HCT116 (cell line): ENCODE results near the gene FKBP15. TPM values are rescaled to one million over a fixed set of nuclear protein-coding genes. Genes with fewer than 3 reads are reported as not detected.

Source experiments
- ATAC-seq: fragments of 200-7000 bp; cut with Tn5 transposase; 2 replicates; pipeline ENCODE4 v1.9.1; 2020; ENCODE audit warnings: mild to moderate bottlenecking, moderate library complexity
- BruUV-seq: library from RNA; stranded (reverse); fragments of 400-500 nt; replicated peaks from 2 replicates; lab custom pipeline; 2021; lab: Mats Ljungman, UMichigan
- CTCF ChIA-PET: fragments of 300-600 bp; sonication (Branson Sonifier 250); formaldehyde crosslinking; loops from one replicate; lab custom pipeline; 2021; ENCODE audit warnings: antibody characterized with exemption; lab: Charles Lee
- POLR2A ChIA-PET: fragments of 300-600, 350-600 bp; sonication (Branson Sonifier 250); formaldehyde crosslinking; loops from one replicate; lab custom pipeline; 2021; ENCODE audit warnings: antibody characterized with exemption; lab: Charles Lee
- RAD21 ChIA-PET, 2 experiments: fragments of 300-600 bp; sonication (Branson Sonifier 250); formaldehyde crosslinking; loops; one replicate each; lab custom pipeline; 2023; ENCODE audit warnings: low total read pairs in 2 of 2; ENCODE audit not compliant: uncharacterized antibody in 2 of 2, unreplicated experiment in 2 of 2, low non-redundant PET in 1 of 2; lab: Charles Lee
- DNase-seq: peaks from one replicate; pipeline ENCODE4 v3.0.0-alpha.2; 2010; ENCODE audit warnings: low read depth, low spot score
- H2AFZ ChIP-seq: fragments of 200-600 bp; shearing (Covaris generic), sonication (generic); 2 replicates; pipeline ENCODE4 v1.6.1; 2017; ENCODE audit warnings: low read depth, mixed run types, mixed read lengths, antibody characterized with exemption, low read length; ENCODE audit not compliant: poor library complexity, severe bottlenecking
- H3K27ac ChIP-seq: 2 replicates; pipeline ENCODE4 v1.5.1; 2012; ENCODE audit warnings: low read depth, low read length
- H3K27me3 ChIP-seq: fragments of 200-600 bp; sonication (generic); 2 replicates; pipeline ENCODE4 v1.6.1; 2016; ENCODE audit warnings: mixed run types, low read length, mixed read lengths; ENCODE audit not compliant: insufficient read depth
- H3K36me3 ChIP-seq, 2 experiments: fragments of 200-500 bp in 1 of 2; fragments of 200-600 bp in 1 of 2; sonication (Bioruptor generic) in 1 of 2; sonication (generic) in 1 of 2; 2 replicates each; pipeline versions ENCODE4 v1.5.1 to v1.6.1; 2014 to 2016; ENCODE audit warnings: low read length in 2 of 2, inconsistent platforms in 1 of 2, mixed read lengths in 1 of 2, mixed run types in 1 of 2; ENCODE audit not compliant: insufficient read depth in 2 of 2, control insufficient read depth in 1 of 2
- H3K4me1 ChIP-seq, 2 experiments: fragments of 200-600 bp in 1 of 2; sonication (generic) in 1 of 2; 2 replicates each; pipeline versions ENCODE4 v1.5.1 to v1.6.1; 2012 to 2017; ENCODE audit warnings: low read length in 2 of 2, inconsistent platforms in 1 of 2, mild to moderate bottlenecking in 1 of 2, mixed read lengths in 1 of 2, mixed run types in 1 of 2, moderate library complexity in 1 of 2; ENCODE audit not compliant: insufficient read depth in 2 of 2, control insufficient read depth in 1 of 2
- H3K4me2 ChIP-seq: fragments of 200-600 bp; sonication (generic); 2 replicates; pipeline ENCODE4 v1.6.1; 2017; ENCODE audit warnings: mixed run types, low read length, mixed read lengths
- H3K4me3 ChIP-seq, 2 experiments: fragments of 200-600 bp in 1 of 2; sonication (generic) in 1 of 2; replicated peaks in 1 of 2; 2 replicates each; pipeline ENCODE4 v1.5.1; 2011 to 2016; ENCODE audit warnings: low read length in 2 of 2, control low read depth in 1 of 2, low read depth in 1 of 2, mild to moderate bottlenecking in 1 of 2, mixed read lengths in 1 of 2, mixed run types in 1 of 2
- H3K79me2 ChIP-seq: fragments of 200-600 bp; sonication (generic); 2 replicates; pipeline ENCODE4 v1.6.1; 2017; ENCODE audit warnings: mild to moderate bottlenecking, mixed run types, low read length, moderate library complexity, mixed read lengths; ENCODE audit not compliant: insufficient read depth
- H3K9ac ChIP-seq: fragments of 200-600 bp; sonication (generic); 2 replicates; pipeline ENCODE4 v1.6.1; 2016; ENCODE audit warnings: low read length, mixed read lengths
- H3K9me2 ChIP-seq: fragments of 200-600 bp; sonication (generic), shearing (Covaris generic); 2 replicates; pipeline ENCODE4 v1.6.1; 2017; ENCODE audit warnings: mixed run types, mild to moderate bottlenecking, moderate library complexity; ENCODE audit not compliant: insufficient read depth
- H3K9me3 ChIP-seq, 2 experiments: fragments of 200-500 bp in 1 of 2; fragments of 200-600 bp in 1 of 2; sonication (Bioruptor generic) in 1 of 2; sonication (generic) in 1 of 2; 2 replicates each; pipeline ENCODE4 v1.6.1; 2014 to 2017; ENCODE audit warnings: low read length in 2 of 2, mixed read lengths in 2 of 2, inconsistent platforms in 1 of 2, low read depth in 1 of 2, mild to moderate bottlenecking in 1 of 2, mixed run types in 1 of 2, moderate library complexity in 1 of 2; ENCODE audit not compliant: control insufficient read depth in 1 of 2, insufficient read depth in 1 of 2
- H4K20me1 ChIP-seq: fragments of 200-600 bp; sonication (generic), shearing (Covaris generic); 2 replicates; pipeline ENCODE4 v1.6.1; 2017; ENCODE audit warnings: mixed run types, mild to moderate bottlenecking, moderate library complexity; ENCODE audit not compliant: insufficient read depth
- CBX3 ChIP-seq: IDR thresholded peaks from 2 replicates; pipeline ENCODE4 v1.6.1; 2012; ENCODE audit warnings: low read depth
- EGR1 ChIP-seq: IDR thresholded peaks from 2 replicates; pipeline ENCODE4 v1.6.1; 2012; ENCODE audit warnings: low read depth
- ELF1 ChIP-seq: IDR thresholded peaks from 2 replicates; pipeline ENCODE4 v1.6.1; 2012; ENCODE audit warnings: low read depth, borderline replicate concordance
- RAD21 ChIP-seq: IDR thresholded peaks from 2 replicates; pipeline ENCODE4 v1.6.1; 2012; ENCODE audit warnings: low read depth, mild to moderate bottlenecking
- SIN3A ChIP-seq: IDR thresholded peaks from 2 replicates; pipeline ENCODE4 v1.6.1; 2012; ENCODE audit warnings: low read depth
- SP1 ChIP-seq: IDR thresholded peaks from 2 replicates; pipeline ENCODE4 v1.6.1; 2012; ENCODE audit warnings: low read depth
- SRF ChIP-seq: IDR thresholded peaks from 2 replicates; pipeline ENCODE4 v1.6.1; 2012; ENCODE audit warnings: low read depth
- YY1 ChIP-seq: IDR thresholded peaks from 2 replicates; pipeline ENCODE4 v1.6.1; 2011; ENCODE audit warnings: low read length, low read depth, moderate library complexity, mild to moderate bottlenecking; ENCODE audit not compliant: insufficient replicate concordance; ENCODE audit errors: extremely low read depth
- ZFX ChIP-seq: fragments of 450-650 bp; IDR thresholded peaks from 2 replicates; pipeline ENCODE4 v1.6.1; 2017
- ZNF274 ChIP-seq: fragments of 200-500 bp; sonication (Bioruptor generic); IDR thresholded peaks from 2 replicates; pipeline ENCODE4 v1.6.1; 2014; ENCODE audit warnings: mild to moderate bottlenecking, low read depth, low read length, inconsistent platforms
- intact Hi-C: fragments of 100-400 bp; cut with micrococcal nuclease; formaldehyde crosslinking; loops from 2 replicates; pipeline ENCODE4 v1.10.0; 2022
- total RNA-seq: library from RNA; stranded (reverse); gene quantifications from one replicate; pipeline ENCODE4 v1.2.1, GENCODE V29; 2021; ENCODE audit not compliant: unreplicated experiment
- TF ChIP-seq, protein P1 (sequence below): IDR thresholded peaks from 2 replicates; pipeline ENCODE4 v1.6.1; 2012; ENCODE audit warnings: low read depth
- TF ChIP-seq, protein P2 (sequence below): IDR thresholded peaks from 2 replicates; pipeline ENCODE4 v1.6.1; 2011; ENCODE audit warnings: mild to moderate bottlenecking, low read length, moderate library complexity; ENCODE audit not compliant: insufficient replicate concordance; ENCODE audit errors: extremely low read depth
- TF ChIP-seq, protein P3 (sequence below): IDR thresholded peaks from 2 replicates; pipeline ENCODE4 v1.6.1; 2012
- TF ChIP-seq, protein P4 (sequence below): IDR thresholded peaks from 2 replicates; pipeline ENCODE4 v1.6.1; 2012

FKBP15 gene
- total RNA-seq, 1 experiment from 2014 or later = 13.8 TPM

DNA sequence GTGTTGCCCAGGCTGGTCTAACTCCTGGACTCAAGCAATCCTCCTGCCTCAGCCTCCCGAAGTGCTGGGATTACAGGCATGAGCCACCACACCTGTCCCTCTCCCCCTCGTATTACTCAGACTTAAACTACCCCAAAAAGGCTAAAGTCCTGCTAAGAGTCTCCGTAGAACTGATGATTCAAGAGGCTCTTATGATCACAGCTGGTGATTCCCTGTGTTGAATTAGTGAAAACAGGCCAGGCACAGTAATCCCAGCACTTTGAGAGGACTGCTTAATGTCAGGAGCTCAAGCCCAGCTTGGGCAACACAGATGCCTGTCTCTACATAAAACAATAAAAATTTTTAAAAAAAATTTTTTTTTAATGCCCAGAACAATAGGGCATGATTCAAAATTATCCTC lies 45.1 kb upstream of the FKBP15 start:
- no peak for ATAC-seq

DNA sequence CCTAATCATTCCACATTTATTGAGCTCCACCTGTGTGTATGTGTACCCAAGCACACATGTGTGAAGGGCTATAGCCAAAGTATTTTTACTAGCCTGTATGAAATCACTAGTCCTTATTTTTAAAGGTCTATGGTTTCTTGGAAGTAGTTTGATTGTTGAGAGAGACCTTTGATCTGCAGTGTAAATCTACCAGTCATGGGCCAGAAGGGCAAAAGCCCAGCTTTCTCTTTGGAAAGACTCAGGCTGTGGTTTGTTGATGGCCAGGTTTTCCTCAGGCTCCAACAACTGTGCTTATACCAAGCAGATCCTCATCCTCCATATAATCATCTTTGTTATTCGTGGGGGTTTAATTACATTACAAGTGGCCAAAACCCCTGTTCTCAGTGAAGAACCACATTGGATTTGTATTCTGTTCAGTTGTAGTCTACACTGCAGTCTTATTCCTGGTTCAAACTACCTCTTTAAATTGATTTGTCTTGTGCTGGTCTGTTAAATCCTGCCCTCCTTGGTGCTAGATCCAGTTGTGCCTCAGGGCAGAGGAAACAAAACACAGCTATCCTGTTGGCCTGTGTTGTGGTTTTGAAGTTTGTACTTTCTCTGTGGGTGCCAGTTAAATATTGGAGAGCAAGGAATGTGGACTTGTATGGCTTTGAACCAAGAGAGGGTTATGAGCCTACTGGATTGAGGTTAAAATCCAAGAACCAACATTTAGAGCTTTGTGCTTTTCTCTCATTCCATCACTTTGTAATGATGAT lies 41.0 kb upstream of the FKBP15 start:
- Histone ChIP-seq H3K27me3 (no peaks in the 10 kb centered on the region), H3K9me2 (no peaks in the 10 kb centered on the region), H4K20me1 (no peaks in the 10 kb centered on the region), H3K9me3 (no peaks in the 10 kb centered on the region), H3K4me2 (no peak overlapping the region), H3K9ac (no peak overlapping the region), H2AFZ (no peak overlapping the region), H3K4me1 (no peaks in the 10 kb centered on the region), H3K79me2 (no peaks in the 10 kb centered on the region), H3K4me3 (no peak overlapping the region), H3K27ac (no peak overlapping the region), H3K36me3 (peaks cover 7 to 27% of the 10 kb centered on the region in 2 experiments; a peak in 3 of 4 replicates)
- BruUV-seq = no TSS peak
- ChIA-PET RAD21 (no interaction called here), POLR2A (no interaction called here), CTCF (no interaction called here)
- DNase-seq (no peak), ATAC-seq (no peak)
- intact Hi-C loops = no loop called here
- no peak for TF ChIP-seq EGR1
- TF ChIP-seq RAD21 = no peak
- no peak for TF ChIP-seq SP1
- TF ChIP-seq, protein P1, sequence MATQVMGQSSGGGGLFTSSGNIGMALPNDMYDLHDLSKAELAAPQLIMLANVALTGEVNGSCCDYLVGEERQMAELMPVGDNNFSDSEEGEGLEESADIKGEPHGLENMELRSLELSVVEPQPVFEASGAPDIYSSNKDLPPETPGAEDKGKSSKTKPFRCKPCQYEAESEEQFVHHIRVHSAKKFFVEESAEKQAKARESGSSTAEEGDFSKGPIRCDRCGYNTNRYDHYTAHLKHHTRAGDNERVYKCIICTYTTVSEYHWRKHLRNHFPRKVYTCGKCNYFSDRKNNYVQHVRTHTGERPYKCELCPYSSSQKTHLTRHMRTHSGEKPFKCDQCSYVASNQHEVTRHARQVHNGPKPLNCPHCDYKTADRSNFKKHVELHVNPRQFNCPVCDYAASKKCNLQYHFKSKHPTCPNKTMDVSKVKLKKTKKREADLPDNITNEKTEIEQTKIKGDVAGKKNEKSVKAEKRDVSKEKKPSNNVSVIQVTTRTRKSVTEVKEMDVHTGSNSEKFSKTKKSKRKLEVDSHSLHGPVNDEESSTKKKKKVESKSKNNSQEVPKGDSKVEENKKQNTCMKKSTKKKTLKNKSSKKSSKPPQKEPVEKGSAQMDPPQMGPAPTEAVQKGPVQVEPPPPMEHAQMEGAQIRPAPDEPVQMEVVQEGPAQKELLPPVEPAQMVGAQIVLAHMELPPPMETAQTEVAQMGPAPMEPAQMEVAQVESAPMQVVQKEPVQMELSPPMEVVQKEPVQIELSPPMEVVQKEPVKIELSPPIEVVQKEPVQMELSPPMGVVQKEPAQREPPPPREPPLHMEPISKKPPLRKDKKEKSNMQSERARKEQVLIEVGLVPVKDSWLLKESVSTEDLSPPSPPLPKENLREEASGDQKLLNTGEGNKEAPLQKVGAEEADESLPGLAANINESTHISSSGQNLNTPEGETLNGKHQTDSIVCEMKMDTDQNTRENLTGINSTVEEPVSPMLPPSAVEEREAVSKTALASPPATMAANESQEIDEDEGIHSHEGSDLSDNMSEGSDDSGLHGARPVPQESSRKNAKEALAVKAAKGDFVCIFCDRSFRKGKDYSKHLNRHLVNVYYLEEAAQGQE = no peak
- TF ChIP-seq, protein P2, sequence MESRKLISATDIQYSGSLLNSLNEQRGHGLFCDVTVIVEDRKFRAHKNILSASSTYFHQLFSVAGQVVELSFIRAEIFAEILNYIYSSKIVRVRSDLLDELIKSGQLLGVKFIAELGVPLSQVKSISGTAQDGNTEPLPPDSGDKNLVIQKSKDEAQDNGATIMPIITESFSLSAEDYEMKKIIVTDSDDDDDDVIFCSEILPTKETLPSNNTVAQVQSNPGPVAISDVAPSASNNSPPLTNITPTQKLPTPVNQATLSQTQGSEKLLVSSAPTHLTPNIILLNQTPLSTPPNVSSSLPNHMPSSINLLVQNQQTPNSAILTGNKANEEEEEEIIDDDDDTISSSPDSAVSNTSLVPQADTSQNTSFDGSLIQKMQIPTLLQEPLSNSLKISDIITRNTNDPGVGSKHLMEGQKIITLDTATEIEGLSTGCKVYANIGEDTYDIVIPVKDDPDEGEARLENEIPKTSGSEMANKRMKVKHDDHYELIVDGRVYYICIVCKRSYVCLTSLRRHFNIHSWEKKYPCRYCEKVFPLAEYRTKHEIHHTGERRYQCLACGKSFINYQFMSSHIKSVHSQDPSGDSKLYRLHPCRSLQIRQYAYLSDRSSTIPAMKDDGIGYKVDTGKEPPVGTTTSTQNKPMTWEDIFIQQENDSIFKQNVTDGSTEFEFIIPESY = no peak
- TF ChIP-seq ZNF274 = no peak
- no peak for TF ChIP-seq ELF1
- no peak for TF ChIP-seq CBX3
- TF ChIP-seq ZFX = no peak
- no peak for TF ChIP-seq YY1
- TF ChIP-seq SIN3A = no peak
- TF ChIP-seq, protein P3, sequence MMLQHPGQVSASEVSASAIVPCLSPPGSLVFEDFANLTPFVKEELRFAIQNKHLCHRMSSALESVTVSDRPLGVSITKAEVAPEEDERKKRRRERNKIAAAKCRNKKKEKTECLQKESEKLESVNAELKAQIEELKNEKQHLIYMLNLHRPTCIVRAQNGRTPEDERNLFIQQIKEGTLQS = no peak
- no peak for TF ChIP-seq SRF

More for the DNA sequence above, 45.1 kb upstream of the FKBP15 start:
- ChIA-PET RAD21 (no interaction called here), POLR2A (no interaction called here), CTCF (interaction anchor here (0.7 to 0.8 kb wide), 2 partner anchors 8 to 1188 kb away, joined by 3 to 5 read pairs; no protein-coding TSS in a partner anchor)
- Histone ChIP-seq H3K79me2 (no peaks in the 10 kb centered on the region), H3K9ac (no peak overlapping the region), H3K9me2 (no peaks in the 10 kb centered on the region), H3K27me3 (no peaks in the 10 kb centered on the region), H3K36me3 (peaks cover 15 to 30% of the 10 kb centered on the region in 2 experiments; a peak in 3 of 4 replicates), H3K4me3 (no peak overlapping the region), H4K20me1 (no peaks in the 10 kb centered on the region), H2AFZ (no peak overlapping the region), H3K4me1 (no peaks in the 10 kb centered on the region), H3K9me3 (no peaks in the 10 kb centered on the region), H3K4me2 (no peak overlapping the region), H3K27ac (no peak overlapping the region)
- TF ChIP-seq, protein P4, sequence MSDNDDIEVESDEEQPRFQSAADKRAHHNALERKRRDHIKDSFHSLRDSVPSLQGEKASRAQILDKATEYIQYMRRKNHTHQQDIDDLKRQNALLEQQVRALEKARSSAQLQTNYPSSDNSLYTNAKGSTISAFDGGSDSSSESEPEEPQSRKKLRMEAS = no peak
- intact Hi-C loops = no loop called here
- no peak for DNase-seq
- no TSS peak for BruUV-seq
